PFSK-1 (cell line): Measurements from ENCODE around the gene MGAT4A.

Source experiments
- FOXP2 ChIP-seq: optimal IDR thresholded peaks from 2 replicates; pipeline ENCODE3; 2011; ENCODE audit warnings: borderline replicate concordance, control low read depth, inconsistent platforms; ENCODE audit not compliant: insufficient read depth; ENCODE audit errors: extremely low read length, extremely low read depth
- POLR2AphosphoS5 ChIP-seq: IDR thresholded peaks from 2 replicates; pipeline ENCODE4 v1.6.1; 2012; ENCODE audit warnings: low read depth, mild to moderate bottlenecking, control low read depth, low read length, moderate library complexity
- SIN3A ChIP-seq: IDR thresholded peaks from 2 replicates; pipeline ENCODE4 v1.6.1; 2012; ENCODE audit warnings: mild to moderate bottlenecking, low read length, moderate library complexity, borderline replicate concordance; ENCODE audit not compliant: insufficient read depth
- TAF1 ChIP-seq: IDR thresholded peaks from 2 replicates; pipeline ENCODE4 v1.6.1; 2012; ENCODE audit warnings: low read length, control low read depth, borderline replicate concordance; ENCODE audit not compliant: insufficient read depth
- TF ChIP-seq, protein P1 (sequence below), 2 experiments: IDR thresholded peaks; 2 replicates each; pipeline versions ENCODE4 v1.6.1 to v1.8.0; 2011 to 2012; ENCODE audit warnings: low read depth in 2 of 2, low read length in 2 of 2, control low read depth in 1 of 2, inconsistent platforms in 1 of 2, mild to moderate bottlenecking in 1 of 2, moderate library complexity in 1 of 2; ENCODE audit not compliant: insufficient read depth in 1 of 2

Gene MGAT4A

DNA sequence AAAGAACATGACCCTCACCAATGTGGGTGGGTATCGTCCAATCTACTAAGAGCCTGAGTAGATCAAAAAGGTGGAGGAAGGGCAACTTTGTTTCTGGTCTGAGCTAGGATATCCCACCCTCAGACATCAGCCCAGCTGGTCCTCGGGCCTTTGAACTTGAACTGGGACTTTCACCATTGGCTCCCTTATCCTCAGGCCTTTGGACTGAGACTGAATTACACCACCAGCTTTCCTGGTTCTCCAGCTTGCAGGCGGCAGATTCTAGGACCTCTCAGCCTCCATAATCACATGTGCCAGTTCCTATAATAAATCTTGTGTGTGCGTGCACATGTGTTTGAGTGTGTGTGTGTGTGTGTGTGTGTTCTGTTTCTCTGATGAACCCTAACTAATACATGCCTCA lies 10.6 kb downstream of the MGAT4A start:
- no peak for TF ChIP-seq POLR2AphosphoS5
- TF ChIP-seq, protein P1, sequence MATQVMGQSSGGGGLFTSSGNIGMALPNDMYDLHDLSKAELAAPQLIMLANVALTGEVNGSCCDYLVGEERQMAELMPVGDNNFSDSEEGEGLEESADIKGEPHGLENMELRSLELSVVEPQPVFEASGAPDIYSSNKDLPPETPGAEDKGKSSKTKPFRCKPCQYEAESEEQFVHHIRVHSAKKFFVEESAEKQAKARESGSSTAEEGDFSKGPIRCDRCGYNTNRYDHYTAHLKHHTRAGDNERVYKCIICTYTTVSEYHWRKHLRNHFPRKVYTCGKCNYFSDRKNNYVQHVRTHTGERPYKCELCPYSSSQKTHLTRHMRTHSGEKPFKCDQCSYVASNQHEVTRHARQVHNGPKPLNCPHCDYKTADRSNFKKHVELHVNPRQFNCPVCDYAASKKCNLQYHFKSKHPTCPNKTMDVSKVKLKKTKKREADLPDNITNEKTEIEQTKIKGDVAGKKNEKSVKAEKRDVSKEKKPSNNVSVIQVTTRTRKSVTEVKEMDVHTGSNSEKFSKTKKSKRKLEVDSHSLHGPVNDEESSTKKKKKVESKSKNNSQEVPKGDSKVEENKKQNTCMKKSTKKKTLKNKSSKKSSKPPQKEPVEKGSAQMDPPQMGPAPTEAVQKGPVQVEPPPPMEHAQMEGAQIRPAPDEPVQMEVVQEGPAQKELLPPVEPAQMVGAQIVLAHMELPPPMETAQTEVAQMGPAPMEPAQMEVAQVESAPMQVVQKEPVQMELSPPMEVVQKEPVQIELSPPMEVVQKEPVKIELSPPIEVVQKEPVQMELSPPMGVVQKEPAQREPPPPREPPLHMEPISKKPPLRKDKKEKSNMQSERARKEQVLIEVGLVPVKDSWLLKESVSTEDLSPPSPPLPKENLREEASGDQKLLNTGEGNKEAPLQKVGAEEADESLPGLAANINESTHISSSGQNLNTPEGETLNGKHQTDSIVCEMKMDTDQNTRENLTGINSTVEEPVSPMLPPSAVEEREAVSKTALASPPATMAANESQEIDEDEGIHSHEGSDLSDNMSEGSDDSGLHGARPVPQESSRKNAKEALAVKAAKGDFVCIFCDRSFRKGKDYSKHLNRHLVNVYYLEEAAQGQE (IDR thresholded peaks at IDR 0.05; ENCODE audit: insufficient read depth in 1 of 2, low read depth in 2 of 2, low read length in 2 of 2), result no peak
- TF ChIP-seq SIN3A, result no peak
- no peak for TF ChIP-seq FOXP2

DNA sequence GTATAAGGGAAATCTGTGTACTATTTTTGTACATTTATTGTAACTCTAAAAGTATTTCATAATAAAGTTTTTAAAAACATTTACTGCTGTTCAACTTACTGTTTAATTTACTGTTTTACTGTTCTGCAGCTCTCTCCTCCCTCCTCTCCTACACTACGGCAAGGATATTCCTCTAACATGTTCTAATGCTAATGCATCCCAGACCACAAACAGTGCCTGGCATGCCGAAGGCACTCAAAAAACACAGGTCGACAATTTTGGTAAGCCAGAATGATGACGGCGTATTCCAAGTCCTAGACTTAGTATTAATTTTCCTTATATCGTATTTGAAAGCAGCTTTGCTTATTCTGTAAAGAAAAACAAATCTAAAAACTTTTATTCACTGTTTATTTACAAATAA lies 13.3 kb downstream of the MGAT4A start:
- no peak for TF ChIP-seq POLR2AphosphoS5
- TF ChIP-seq, protein P1 (IDR thresholded peaks at IDR 0.05; ENCODE audit: insufficient read depth in 1 of 2, low read depth in 2 of 2, low read length in 2 of 2), result no peak
- TF ChIP-seq SIN3A, result no peak
- TF ChIP-seq FOXP2, result no peak
- TF ChIP-seq TAF1, result no peak

DNA sequence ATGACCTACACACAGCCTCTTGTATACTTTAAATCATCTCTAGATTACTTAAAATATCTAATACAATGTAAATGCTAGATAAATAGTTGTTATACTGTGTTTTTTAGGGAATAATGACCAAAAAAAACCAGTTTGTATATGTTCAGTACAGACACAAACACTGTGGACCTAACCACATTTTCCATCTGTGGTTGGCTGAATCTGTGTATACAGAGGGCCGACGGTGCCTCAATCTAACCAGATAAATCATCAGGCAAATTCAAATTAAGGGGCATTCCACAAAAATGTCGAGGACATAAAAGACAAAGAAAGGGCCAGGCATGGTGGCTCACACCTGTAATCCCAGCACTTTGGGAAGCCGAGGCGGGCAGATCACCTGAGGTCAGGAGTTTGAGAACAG lies 14.1 kb downstream of the MGAT4A start:
- TF ChIP-seq POLR2AphosphoS5 (no peak), TAF1 (no peak), SIN3A (no peak), FOXP2 (no peak)
- TF ChIP-seq, protein P1 (IDR thresholded peaks at IDR 0.05; ENCODE audit: insufficient read depth in 1 of 2, low read depth in 2 of 2, low read length in 2 of 2), result no peak

DNA sequence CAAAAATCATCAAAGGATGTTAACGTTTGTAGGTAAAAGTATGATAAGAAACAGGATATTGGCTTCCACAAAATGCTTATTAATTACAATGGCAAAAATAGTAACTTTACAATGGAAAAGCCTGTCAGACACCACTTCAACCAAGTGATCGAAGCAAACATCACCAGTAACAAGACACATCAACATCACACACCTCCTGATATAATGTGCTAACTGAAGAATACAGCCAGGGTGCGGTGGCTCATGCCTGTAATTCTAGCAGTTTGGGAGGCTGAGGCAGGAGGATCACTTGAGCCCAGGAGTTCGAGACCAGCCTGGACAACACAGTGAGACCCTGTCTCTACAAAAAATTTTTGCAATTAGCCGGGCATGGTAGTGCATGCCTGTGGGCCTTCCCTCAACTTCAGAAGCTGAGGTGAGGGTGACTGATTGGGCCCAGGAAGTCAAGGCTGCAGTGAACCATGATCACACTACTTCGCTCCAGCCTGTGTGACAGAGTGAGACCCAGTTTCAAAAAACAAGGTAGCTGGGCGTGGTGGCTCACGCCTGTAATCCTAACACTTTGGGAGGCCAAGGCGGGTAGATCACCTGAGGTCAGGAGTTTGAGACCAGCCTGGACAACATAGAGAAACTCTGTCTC lies 15.0 kb downstream of the MGAT4A start:
- TF ChIP-seq FOXP2, result no peak
- TF ChIP-seq SIN3A, result no peak
- no peak for TF ChIP-seq POLR2AphosphoS5
- TF ChIP-seq TAF1, result no peak
- TF ChIP-seq, protein P1 (IDR thresholded peaks at IDR 0.05; ENCODE audit: insufficient read depth in 1 of 2, low read depth in 2 of 2, low read length in 2 of 2), result no peak

DNA sequence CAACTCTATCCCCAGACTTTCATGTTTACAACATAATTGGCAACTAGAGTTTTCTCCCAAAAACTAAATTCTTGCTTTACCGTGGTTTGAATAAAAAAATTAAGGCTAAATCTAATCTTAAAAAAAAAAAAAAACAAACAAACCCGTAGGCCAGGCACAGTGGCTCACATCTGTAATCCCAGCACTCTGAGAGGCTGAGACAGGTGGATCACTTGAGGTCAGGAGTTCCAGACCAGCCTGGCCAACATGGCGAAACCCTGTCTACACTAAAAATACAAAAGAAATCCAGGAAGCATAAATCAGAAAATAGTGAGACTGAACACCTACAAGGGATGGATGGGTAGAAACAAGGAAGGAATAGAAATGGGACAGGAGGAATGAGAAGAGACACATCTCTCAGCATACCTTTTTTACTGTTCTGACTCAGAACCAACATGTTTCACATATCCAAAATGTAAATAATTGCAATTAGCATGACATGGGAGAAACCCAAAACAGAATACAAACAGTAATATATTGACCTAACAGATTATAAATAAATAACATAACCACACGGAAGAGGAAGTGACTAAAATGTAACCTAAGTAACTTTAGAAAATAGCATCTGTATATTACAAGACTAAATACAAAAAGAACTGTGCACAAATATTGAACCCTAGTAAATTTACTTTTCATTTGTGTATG lies 17.5 kb downstream of the MGAT4A start:
- TF ChIP-seq FOXP2, result no peak
- TF ChIP-seq, protein P1 (IDR thresholded peaks at IDR 0.05; ENCODE audit: insufficient read depth in 1 of 2, low read depth in 2 of 2, low read length in 2 of 2), result no peak
- no peak for TF ChIP-seq POLR2AphosphoS5
- no peak for TF ChIP-seq SIN3A
- no peak for TF ChIP-seq TAF1
